ENCODE results near the gene C2orf92.

C2orf92 gene

DNA sequence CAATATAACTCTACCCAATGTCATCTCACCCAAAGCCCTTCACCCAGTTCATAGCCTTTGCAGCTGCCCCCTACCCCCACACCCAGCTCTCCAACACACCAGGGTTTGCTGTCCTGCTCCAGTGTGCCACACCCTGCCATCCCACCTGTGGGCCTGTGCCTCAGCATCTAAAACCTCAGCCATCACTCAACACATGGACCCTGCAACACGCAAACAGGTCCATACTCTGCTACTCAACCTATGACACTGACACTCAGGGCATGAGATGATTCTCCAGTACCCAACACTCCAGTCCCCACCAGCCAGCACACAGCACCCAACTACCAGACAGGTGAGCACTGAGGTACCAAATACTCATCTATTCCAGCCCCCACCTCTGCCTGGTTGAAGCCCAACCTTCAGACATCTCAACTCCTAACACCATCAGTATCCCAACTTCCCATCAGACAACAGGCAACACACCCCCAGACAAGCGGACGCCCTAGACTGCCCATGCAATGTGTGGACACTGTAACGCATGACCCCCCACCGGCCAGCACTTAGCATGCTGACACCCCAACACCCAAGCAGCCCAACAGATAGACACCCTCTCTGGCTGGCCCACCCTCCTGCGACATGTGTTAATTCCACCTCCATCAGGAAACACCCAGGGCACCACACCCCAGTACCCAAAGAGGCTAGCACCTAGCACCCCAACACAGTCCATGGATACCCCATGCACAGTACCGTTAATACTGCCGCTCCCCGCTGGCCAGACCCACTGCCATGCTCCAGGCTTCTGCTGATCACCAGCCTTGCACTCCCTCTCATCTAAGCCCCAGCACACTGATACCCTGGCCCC, 68.9 kb downstream of the C2orf92 start:
- H3K36me3 ChIP-seq (ENCODE audit: insufficient read depth, insufficient read length, low read length) = no peaks in the 10 kb centered on the region
- no peak for DNase-seq (ENCODE audit: low read depth, low spot score)
- TF ChIP-seq ZNF274 (IDR thresholded peaks at IDR 0.05; ENCODE audit: low read depth, low read length) (no peak), YY1 (IDR thresholded peaks at IDR 0.05; ENCODE audit: insufficient read depth, insufficient read length) (no peak), SUZ12 (IDR thresholded peaks at IDR 0.05; ENCODE audit: extremely low read depth, insufficient read depth, insufficient read length) (no peak)
- H3K4me3 ChIP-seq (ENCODE audit: insufficient read length, low read depth) = no peak overlapping the region
- H3K9me3 ChIP-seq (ENCODE audit: insufficient read depth, low read length) = no peaks in the 10 kb centered on the region
- H3K27me3 ChIP-seq (ENCODE audit: insufficient read depth, insufficient read length) = no peaks in the 10 kb centered on the region
- H3K9ac ChIP-seq (ENCODE audit: insufficient read length, low read depth) = no peak overlapping the region
- H3K4me1 ChIP-seq (ENCODE audit: insufficient read depth, insufficient read length) = peaks cover 2% of the 10 kb centered on the region

DNA sequence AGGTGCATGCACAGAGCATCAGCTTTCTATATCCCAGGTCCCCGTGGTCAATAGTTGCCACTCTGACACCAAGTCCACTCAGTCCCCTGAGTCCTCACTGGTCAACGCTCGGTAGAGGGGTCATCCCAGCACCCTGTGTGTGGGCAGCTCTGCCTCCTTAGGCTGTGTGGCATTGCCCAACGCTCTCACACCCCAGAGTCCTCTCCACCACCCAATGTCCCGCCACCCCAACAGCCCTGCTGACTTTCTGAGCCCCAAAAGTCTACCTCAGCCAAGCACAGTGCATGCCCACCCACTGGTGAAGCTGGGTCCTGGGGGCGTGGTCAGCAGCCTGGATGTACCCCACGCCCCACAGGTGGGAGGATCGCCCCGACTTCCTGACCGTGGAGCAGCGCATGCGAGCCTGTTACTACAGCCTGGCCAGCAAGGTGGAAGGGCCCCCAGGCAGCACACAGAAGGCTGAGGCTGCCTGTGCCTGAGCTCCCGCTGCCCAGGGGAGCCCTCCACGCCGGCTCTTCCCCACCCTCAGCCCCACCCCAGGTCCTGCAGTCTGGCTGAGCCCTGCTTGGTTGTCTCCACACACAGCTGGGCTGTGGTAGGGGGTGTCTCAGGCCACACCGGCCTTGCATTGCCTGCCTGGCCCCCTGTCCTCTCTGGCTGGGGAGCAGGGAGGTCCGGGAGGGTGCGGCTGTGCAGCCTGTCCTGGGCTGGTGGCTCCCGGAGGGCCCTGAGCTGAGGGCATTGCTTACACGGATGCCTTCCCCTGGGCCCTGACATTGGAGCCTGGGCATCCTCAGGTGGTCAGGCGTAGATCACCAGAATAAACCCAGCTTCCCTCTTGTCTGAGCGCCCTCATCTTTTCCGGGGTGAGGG, 69.7 kb downstream of the C2orf92 start:
- Histone ChIP-seq H3K4me3 (ENCODE audit: insufficient read length, low read depth) (no peak overlapping the region), H3K9me3 (ENCODE audit: insufficient read depth, low read length) (no peaks in the 10 kb centered on the region), H3K36me3 (ENCODE audit: insufficient read depth, insufficient read length, low read length) (no peaks in the 10 kb centered on the region), H3K4me1 (ENCODE audit: insufficient read depth, insufficient read length) (peaks cover 2% of the 10 kb centered on the region), H3K27me3 (ENCODE audit: insufficient read depth, insufficient read length) (no peaks in the 10 kb centered on the region), H3K9ac (ENCODE audit: insufficient read length, low read depth) (no peak overlapping the region)
- no peak for TF ChIP-seq ZNF274 (IDR thresholded peaks at IDR 0.05; ENCODE audit: low read depth, low read length)
- no peak for TF ChIP-seq YY1 (IDR thresholded peaks at IDR 0.05; ENCODE audit: insufficient read depth, insufficient read length)
- no peak for TF ChIP-seq SUZ12 (IDR thresholded peaks at IDR 0.05; ENCODE audit: extremely low read depth, insufficient read depth, insufficient read length)
- no peak for DNase-seq (ENCODE audit: low read depth, low spot score)

DNA sequence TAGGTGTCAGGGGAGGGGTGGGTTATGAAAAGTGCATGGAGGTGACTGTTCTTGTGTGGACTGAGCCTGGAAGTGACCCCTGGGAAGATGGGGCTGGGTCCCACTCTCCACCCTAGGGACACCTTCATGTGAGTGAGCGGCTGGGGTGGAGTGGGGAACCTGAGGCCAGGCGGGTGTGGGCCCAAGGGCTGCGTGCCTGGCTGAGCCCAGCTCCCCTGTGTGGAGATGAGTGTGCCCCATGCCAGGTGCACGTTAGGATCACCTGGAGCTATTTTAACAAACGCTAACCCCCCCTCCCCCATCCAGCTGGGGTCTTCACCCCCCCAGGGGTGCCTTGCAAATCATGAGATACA, 70.4 kb downstream of the C2orf92 start:
- TF ChIP-seq YY1 (IDR thresholded peaks at IDR 0.05; ENCODE audit: insufficient read depth, insufficient read length) = no peak
- no peak for TF ChIP-seq ZNF274 (IDR thresholded peaks at IDR 0.05; ENCODE audit: low read depth, low read length)
- no peak for TF ChIP-seq SUZ12 (IDR thresholded peaks at IDR 0.05; ENCODE audit: extremely low read depth, insufficient read depth, insufficient read length)
- no peak overlapping the region for H3K9ac ChIP-seq (ENCODE audit: insufficient read length, low read depth)
- no peaks in the 10 kb centered on the region for H3K36me3 ChIP-seq (ENCODE audit: insufficient read depth, insufficient read length, low read length)
- no peaks in the 10 kb centered on the region for H3K27me3 ChIP-seq (ENCODE audit: insufficient read depth, insufficient read length)
- H3K9me3 ChIP-seq (ENCODE audit: insufficient read depth, low read length) = no peaks in the 10 kb centered on the region
- DNase-seq (ENCODE audit: low read depth, low spot score) = no peak
- peaks cover 2% of the 10 kb centered on the region for H3K4me1 ChIP-seq (ENCODE audit: insufficient read depth, insufficient read length)
- no peak overlapping the region for H3K4me3 ChIP-seq (ENCODE audit: insufficient read length, low read depth)

DNA sequence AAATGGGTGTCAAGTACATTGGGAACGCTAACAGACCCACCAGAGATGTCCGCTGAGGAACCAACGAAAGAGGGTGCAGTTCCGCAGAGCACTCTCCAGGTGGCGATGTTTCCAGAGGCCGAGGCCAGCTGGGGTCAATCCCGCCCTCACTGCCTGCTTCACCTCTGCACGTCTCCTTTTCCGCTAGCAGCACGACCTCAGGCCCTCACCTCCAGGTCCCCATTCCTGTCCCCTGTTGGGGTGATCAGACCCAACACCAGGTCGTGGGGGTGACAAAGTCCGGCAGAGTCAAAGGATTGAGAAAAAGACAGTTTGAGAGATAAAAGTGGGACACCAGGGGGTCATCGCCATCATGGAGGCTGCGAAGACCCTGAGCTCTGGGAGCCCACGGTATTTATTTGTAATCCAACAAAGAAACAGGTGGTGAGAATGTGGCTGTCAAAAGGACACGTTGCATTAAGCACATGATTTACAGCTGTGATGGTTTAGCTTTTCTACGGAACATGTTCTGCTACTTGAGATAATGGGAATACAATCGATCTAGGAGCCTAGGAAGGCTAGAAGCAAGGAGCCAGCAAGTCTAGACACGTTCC, 71.2 kb downstream of the C2orf92 start:
- H3K4me1 ChIP-seq (ENCODE audit: insufficient read depth, insufficient read length) = peaks cover 2% of the 10 kb centered on the region
- no peak overlapping the region for H3K9ac ChIP-seq (ENCODE audit: insufficient read length, low read depth)
- H3K4me3 ChIP-seq (ENCODE audit: insufficient read length, low read depth) = no peak overlapping the region
- no peaks in the 10 kb centered on the region for H3K36me3 ChIP-seq (ENCODE audit: insufficient read depth, insufficient read length, low read length)
- DNase-seq (ENCODE audit: low read depth, low spot score) = peak; percentile 68
- H3K27me3 ChIP-seq (ENCODE audit: insufficient read depth, insufficient read length) = no peaks in the 10 kb centered on the region
- no peaks in the 10 kb centered on the region for H3K9me3 ChIP-seq (ENCODE audit: insufficient read depth, low read length)
- TF ChIP-seq ZNF274 (IDR thresholded peaks at IDR 0.05; ENCODE audit: low read depth, low read length) (no peak), YY1 (IDR thresholded peaks at IDR 0.05; ENCODE audit: insufficient read depth, insufficient read length) (no peak), SUZ12 (IDR thresholded peaks at IDR 0.05; ENCODE audit: extremely low read depth, insufficient read depth, insufficient read length) (no peak)

DNA sequence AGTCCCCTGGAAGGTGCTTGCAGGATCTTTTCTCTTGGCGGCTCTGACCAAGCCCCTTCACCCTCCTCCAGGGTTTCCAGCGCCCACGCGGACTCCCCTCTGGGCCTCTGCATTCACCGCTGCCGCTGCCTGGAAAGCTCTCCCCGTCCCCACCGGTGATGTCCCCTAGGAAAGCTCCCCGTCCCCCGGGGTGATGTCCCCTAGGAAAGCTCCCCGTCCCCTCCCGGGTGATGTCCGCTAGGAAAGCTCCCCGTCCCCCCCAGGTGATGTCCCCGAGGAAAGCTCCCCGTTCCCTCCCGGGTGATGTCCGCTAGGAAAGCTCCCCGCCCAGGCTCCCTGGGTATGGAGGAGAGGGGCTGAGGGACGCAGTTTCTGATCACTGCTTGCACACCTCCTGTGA, 71.7 kb downstream of the C2orf92 start:
- Histone ChIP-seq H3K4me3 (ENCODE audit: insufficient read length, low read depth) (no peak overlapping the region), H3K4me1 (ENCODE audit: insufficient read depth, insufficient read length) (peaks cover 2% of the 10 kb centered on the region), H3K9ac (ENCODE audit: insufficient read length, low read depth) (no peak overlapping the region), H3K36me3 (ENCODE audit: insufficient read depth, insufficient read length, low read length) (no peaks in the 10 kb centered on the region), H3K27me3 (ENCODE audit: insufficient read depth, insufficient read length) (no peaks in the 10 kb centered on the region), H3K9me3 (ENCODE audit: insufficient read depth, low read length) (no peaks in the 10 kb centered on the region)
- DNase-seq (ENCODE audit: low read depth, low spot score) = no peak
- TF ChIP-seq YY1 (IDR thresholded peaks at IDR 0.05; ENCODE audit: insufficient read depth, insufficient read length) (no peak), ZNF274 (IDR thresholded peaks at IDR 0.05; ENCODE audit: low read depth, low read length) (no peak), SUZ12 (IDR thresholded peaks at IDR 0.05; ENCODE audit: extremely low read depth, insufficient read depth, insufficient read length) (no peak)

DNA sequence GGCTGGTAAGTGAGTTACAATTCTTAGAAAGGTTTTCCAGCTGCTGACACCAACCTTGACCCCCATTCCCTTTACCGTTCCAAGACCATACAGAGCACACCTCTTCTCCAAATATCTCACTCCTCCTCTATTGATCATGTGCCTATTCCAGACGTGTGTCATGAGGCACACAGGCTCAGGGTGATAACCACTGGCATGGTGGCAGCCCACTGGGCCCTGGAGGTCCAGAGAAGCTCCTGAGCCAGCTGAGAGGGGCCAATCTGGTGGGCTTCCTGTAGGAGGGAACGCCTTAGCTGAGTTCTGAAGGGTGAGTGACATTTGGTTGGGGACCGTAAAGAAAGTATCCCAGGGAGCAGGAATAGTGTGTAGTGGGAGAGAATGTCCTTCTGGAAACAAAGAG, 72.2 kb downstream of the C2orf92 start:
- no peak overlapping the region for H3K9ac ChIP-seq (ENCODE audit: insufficient read length, low read depth)
- H3K4me3 ChIP-seq (ENCODE audit: insufficient read length, low read depth) = no peak overlapping the region
- no peaks in the 10 kb centered on the region for H3K9me3 ChIP-seq (ENCODE audit: insufficient read depth, low read length)
- DNase-seq (ENCODE audit: low read depth, low spot score) = no peak
- H3K4me1 ChIP-seq (ENCODE audit: insufficient read depth, insufficient read length) = peaks cover 2% of the 10 kb centered on the region
- H3K27me3 ChIP-seq (ENCODE audit: insufficient read depth, insufficient read length) = no peaks in the 10 kb centered on the region
- TF ChIP-seq ZNF274 (IDR thresholded peaks at IDR 0.05; ENCODE audit: low read depth, low read length) (no peak), SUZ12 (IDR thresholded peaks at IDR 0.05; ENCODE audit: extremely low read depth, insufficient read depth, insufficient read length) (no peak), YY1 (IDR thresholded peaks at IDR 0.05; ENCODE audit: insufficient read depth, insufficient read length) (no peak)
- H3K36me3 ChIP-seq (ENCODE audit: insufficient read depth, insufficient read length, low read length) = no peaks in the 10 kb centered on the region

Data from NT2/D1 (cell line).